T-helper 1 cell (primary cell): ENCODE data around the gene TTC17.
"Not testable (repeated sequence)": the region's sequence is repeated elsewhere in the genome, so short reads cannot be mapped to it uniquely, and the experiment has no call there.

ENCODE experiments used
- DNase-seq, 5 donors: peaks; one replicate each; pipeline ENCODE4 v3.0.0-alpha.2; 2012 to 2020
- total RNA-seq, 4 donors: gene quantifications; one replicate each; lab custom pipeline; 2026; lab: John Stamatoyannopoulos, UW

The TTC17 gene
- 109 to 189 (median 170) reads per million in 4 donors for total RNA-seq

GRCh38 chr11:43358801-43359421, at the start of gene TTC17:
Gene TTC17, plus strand, starts transcription at chr11:43358920. Its CDS starts 35 bp downstream, at chr11:43358955.
- DNase-seq, result peak; percentile 85 to 93 (median 88)

- peak; percentile 78 to 95 (median 85) for DNase-seq
Observed at GRCh38 chr11:43311791-43312607, 46.7 kb upstream of the TTC17 start, which contains the start of gene API5. Gene API5, plus strand, starts transcription at chr11:43311996. Its CDS starts 132 bp downstream, at chr11:43312128.

- no peak for DNase-seq
Observed at GRCh38 chr11:43315966-43316365, 42.8 kb upstream of the TTC17 start.

- peak in 1 of 5 donors; percentile 17 for DNase-seq
Observed at GRCh38 chr11:43316451-43316850, 42.3 kb upstream of the TTC17 start.

GRCh38 chr11:43327987-43328386, 30.7 kb upstream of the TTC17 start:
- no peak for DNase-seq

- no peak for DNase-seq
Observed at GRCh38 chr11:43328482-43328881, 30.2 kb upstream of the TTC17 start.

GRCh38 chr11:43341159-43341558, 17.6 kb upstream of the TTC17 start:
- DNase-seq, result no peak

- not testable (repeated sequence) for DNase-seq
Observed at GRCh38 chr11:43351426-43351825, 7.3 kb upstream of the TTC17 start.

GRCh38 chr11:43354311-43354710, 4.4 kb upstream of the TTC17 start:
- no peak for DNase-seq

GRCh38 chr11:43356336-43356735, 2.4 kb upstream of the TTC17 start:
- no peak for DNase-seq

- no peak for DNase-seq
Observed at GRCh38 chr11:43358279-43358800, 380 bp upstream of the TTC17 start.

- DNase-seq, result no peak
Observed at GRCh38 chr11:43359422-43359818, 700 bp downstream of the TTC17 start.

GRCh38 chr11:43360361-43361032, 1.8 kb downstream of the TTC17 start:
- DNase-seq, result no peak

- no peak for DNase-seq
Observed at GRCh38 chr11:43366677-43367076, 8.0 kb downstream of the TTC17 start.

- DNase-seq, result no peak
Observed at GRCh38 chr11:43367382-43368178, 8.9 kb downstream of the TTC17 start.

- no peak for DNase-seq
Observed at GRCh38 chr11:43376065-43376464, 17.3 kb downstream of the TTC17 start.

- no peak for DNase-seq
Observed at GRCh38 chr11:43376594-43376993, 17.9 kb downstream of the TTC17 start.

- DNase-seq, result no peak
Observed at GRCh38 chr11:43377389-43377788, 18.7 kb downstream of the TTC17 start.

GRCh38 chr11:43378897-43379296, 20.2 kb downstream of the TTC17 start:
- no peak for DNase-seq

- DNase-seq, result no peak
Observed at GRCh38 chr11:43381802-43382201, 23.1 kb downstream of the TTC17 start.

GRCh38 chr11:43382614-43383013, 23.9 kb downstream of the TTC17 start:
- no peak for DNase-seq

- no peak for DNase-seq
Observed at GRCh38 chr11:43384393-43384792, 25.7 kb downstream of the TTC17 start.
